HEK293 (cell line): ENCODE measurements around the gene C20orf96.

ENCODE experiments used
- KLF16 ChIP-seq: fragments of 450-650 bp; formaldehyde crosslinking; IDR thresholded peaks from 2 replicates; pipeline ENCODE4 v1.5.1; 2017; ENCODE audit warnings: missing biosample characterization, missing genetic modification characterization
- SETDB1 ChIP-seq: IDR thresholded peaks from one replicate; pipeline ENCODE4 v1.6.1; 2017; ENCODE audit warnings: mild to moderate bottlenecking, low read length, moderate library complexity, mixed read lengths; ENCODE audit not compliant: insufficient read length
- ZBTB20 ChIP-seq: fragments of 450-650 bp; formaldehyde crosslinking; IDR thresholded peaks from 2 replicates; pipeline ENCODE4 v1.5.1; 2016; ENCODE audit warnings: missing biosample characterization, missing genetic modification characterization
- ZFP41 ChIP-seq: fragments of 450-650 bp; formaldehyde crosslinking; IDR thresholded peaks from 2 replicates; pipeline ENCODE4 v1.5.1; 2016; ENCODE audit warnings: missing biosample characterization, missing genetic modification characterization, borderline replicate concordance
- TF ChIP-seq, protein P1 (sequence below): fragments of 450-650 bp; formaldehyde crosslinking; IDR thresholded peaks from 2 replicates; pipeline ENCODE4 v1.5.1; 2016; ENCODE audit warnings: missing biosample characterization, missing genetic modification characterization
- TF ChIP-seq, protein P2 (sequence below): fragments of 450-650 bp; formaldehyde crosslinking; IDR thresholded peaks from 2 replicates; pipeline ENCODE4 v1.5.1; 2016; ENCODE audit warnings: missing biosample characterization, missing genetic modification characterization

DNA sequence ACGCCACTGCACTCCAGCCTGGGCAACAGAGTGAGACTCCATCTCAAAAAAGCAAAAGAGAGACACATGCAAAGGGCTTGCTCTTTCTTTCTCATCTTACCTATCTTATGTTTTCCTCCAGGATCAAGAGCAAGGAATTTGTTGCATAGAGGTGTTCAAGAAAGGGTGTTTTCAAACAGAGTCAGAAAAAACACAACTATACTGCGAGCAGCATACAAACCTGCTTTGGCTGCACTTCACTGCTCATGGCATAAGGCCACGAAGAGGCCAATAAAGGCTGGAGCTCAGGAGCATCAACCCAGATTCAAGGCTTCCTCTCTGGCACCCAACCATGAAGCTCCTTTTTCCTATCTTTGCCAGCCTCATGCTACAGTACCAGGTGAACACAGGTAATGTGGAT, 63.6 kb downstream of the C20orf96 start, which contains the start of gene DEFB129:
- TF ChIP-seq, protein P1, sequence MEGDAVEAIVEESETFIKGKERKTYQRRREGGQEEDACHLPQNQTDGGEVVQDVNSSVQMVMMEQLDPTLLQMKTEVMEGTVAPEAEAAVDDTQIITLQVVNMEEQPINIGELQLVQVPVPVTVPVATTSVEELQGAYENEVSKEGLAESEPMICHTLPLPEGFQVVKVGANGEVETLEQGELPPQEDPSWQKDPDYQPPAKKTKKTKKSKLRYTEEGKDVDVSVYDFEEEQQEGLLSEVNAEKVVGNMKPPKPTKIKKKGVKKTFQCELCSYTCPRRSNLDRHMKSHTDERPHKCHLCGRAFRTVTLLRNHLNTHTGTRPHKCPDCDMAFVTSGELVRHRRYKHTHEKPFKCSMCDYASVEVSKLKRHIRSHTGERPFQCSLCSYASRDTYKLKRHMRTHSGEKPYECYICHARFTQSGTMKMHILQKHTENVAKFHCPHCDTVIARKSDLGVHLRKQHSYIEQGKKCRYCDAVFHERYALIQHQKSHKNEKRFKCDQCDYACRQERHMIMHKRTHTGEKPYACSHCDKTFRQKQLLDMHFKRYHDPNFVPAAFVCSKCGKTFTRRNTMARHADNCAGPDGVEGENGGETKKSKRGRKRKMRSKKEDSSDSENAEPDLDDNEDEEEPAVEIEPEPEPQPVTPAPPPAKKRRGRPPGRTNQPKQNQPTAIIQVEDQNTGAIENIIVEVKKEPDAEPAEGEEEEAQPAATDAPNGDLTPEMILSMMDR (tag by site-specific recombination), result no peak
- no peak for TF ChIP-seq SETDB1
- TF ChIP-seq, protein P2, sequence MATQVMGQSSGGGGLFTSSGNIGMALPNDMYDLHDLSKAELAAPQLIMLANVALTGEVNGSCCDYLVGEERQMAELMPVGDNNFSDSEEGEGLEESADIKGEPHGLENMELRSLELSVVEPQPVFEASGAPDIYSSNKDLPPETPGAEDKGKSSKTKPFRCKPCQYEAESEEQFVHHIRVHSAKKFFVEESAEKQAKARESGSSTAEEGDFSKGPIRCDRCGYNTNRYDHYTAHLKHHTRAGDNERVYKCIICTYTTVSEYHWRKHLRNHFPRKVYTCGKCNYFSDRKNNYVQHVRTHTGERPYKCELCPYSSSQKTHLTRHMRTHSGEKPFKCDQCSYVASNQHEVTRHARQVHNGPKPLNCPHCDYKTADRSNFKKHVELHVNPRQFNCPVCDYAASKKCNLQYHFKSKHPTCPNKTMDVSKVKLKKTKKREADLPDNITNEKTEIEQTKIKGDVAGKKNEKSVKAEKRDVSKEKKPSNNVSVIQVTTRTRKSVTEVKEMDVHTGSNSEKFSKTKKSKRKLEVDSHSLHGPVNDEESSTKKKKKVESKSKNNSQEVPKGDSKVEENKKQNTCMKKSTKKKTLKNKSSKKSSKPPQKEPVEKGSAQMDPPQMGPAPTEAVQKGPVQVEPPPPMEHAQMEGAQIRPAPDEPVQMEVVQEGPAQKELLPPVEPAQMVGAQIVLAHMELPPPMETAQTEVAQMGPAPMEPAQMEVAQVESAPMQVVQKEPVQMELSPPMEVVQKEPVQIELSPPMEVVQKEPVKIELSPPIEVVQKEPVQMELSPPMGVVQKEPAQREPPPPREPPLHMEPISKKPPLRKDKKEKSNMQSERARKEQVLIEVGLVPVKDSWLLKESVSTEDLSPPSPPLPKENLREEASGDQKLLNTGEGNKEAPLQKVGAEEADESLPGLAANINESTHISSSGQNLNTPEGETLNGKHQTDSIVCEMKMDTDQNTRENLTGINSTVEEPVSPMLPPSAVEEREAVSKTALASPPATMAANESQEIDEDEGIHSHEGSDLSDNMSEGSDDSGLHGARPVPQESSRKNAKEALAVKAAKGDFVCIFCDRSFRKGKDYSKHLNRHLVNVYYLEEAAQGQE (tag by site-specific recombination), result no peak
- TF ChIP-seq ZBTB20 (tag by site-specific recombination), result no peak
- TF ChIP-seq ZFP41, result no peak
- TF ChIP-seq KLF16 (tag by site-specific recombination), result no peak
